HG03103 (cell line): Measurements from ENCODE around the gene ZNF83.
"Not testable (repeated sequence)": the region's sequence is repeated elsewhere in the genome, so short reads cannot be mapped to it uniquely, and the experiment has no call there.

Experiments
- ATAC-seq: cut with Tn5 transposase; IDR thresholded peaks from one replicate; pipeline ENCODE4 v1.9.1; 2021; ENCODE audit warnings: low read depth; ENCODE audit not compliant: unreplicated experiment

ZNF83 gene

DNA sequence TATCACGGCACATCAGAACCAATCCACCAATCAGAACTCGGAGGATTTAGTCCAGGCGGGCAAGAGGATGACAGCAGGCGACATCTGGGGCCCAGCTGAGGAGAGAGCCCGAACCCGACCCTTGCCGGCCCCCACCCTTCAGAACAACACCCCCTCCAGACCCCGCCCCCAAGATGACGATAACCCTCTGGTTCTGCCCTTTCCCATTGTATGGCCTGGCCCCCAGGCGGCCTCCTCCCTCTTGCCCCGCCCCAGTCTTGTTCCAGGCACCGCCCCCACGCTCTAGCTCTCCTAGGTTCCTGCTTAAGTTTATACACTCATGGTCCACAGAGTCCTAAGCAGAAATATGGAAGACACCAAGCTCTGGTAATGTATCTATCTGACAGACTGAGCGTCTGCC, 2.8 kb upstream of the ZNF83 start:
- no peak for ATAC-seq

DNA sequence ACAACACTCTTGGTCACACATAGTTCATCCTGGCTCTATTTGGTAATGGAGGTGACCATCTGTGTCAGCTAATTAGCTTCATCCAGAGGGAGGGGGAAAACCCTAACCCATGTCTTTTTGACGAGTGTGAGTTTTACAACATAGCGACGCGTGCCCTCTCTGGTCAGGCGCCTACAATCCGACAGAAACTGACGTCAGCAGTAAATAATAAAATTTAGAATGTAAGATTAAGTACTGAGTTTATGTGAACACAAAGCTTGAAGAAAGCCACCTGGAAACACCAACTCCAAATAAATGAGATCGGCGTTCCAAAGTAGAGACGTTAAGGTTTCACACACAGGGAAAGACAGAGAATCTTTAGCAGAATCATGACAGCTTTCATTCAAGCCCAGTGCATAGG, 1.8 kb upstream of the ZNF83 start:
- ATAC-seq, result no peak

DNA sequence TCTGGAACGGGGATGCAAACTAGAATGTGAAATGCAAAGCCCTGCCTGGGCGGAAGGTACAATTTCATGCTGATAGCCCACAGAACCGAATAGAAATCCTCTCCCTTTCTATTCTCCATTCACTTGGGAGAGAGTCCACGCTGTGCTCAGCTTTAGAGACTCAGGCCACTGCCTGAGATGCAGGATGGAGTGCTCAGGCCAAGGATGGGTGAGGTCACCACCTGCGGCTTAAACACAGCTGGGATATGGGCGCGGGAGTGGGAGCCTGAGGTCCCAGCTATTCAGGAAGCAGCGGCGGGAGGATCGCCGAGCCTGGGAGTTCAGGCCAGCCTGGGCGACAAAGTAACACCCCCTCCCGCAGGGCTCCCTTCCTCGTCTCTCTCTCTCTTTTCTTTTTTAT, 446 bp upstream of the ZNF83 start:
- ATAC-seq, result no peak

DNA sequence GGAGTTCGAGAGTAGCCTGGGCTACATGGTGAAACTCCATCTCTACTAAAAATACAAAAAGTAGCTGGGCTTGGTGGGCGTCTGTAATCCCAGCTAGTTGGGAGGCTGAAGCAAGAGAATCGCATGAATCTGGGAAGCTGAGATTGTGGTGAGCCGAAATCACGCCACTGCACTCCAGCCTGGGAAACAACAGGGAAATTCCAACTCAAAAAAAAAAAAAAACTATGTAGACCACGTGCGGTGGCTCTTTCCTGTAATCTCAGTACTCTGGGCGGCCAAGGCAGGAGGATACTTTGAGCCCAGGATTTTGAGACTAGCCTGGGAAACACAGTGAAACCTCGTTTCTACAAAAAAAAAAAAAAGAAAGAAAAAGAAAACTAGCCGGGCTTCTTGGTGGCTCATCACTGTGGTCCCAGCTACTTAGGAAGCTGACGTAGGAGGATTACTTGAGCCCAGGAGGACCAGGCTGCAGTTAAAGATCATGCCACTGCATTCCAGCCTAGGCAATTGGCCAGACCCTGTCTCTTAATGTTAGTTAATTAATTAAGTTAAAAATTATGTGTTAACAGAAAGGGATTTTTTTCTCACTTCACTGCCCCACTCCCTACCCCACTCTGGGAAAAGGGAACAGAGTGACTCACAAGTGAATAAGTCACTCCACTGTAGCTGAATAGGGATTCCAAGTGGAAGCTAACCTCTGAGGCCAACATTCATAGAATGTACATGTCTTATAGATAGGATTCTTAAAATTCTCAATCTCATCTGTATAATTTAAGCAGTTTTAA, 2.2 kb downstream of the ZNF83 start:
- no peak for ATAC-seq

DNA sequence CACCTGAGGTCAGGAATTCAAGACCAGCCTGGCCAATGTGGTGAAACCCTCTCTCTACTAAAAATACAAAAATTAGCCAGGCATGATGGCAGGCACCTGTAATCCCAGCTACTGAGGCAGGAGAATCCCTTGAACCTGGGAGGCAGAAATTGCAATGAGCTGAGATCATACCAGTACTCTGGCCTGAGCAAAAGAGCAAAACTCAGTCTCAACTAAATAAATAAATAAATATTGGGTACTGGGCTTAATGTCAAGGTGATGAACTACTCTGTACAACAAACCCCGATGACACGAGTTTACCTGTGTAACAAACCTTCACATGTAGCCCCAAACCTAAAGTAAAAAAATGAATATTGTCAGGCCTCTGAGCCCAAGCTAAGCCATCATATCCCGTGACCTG, 10.7 kb downstream of the ZNF83 start:
- ATAC-seq, result not testable (repeated sequence)

DNA sequence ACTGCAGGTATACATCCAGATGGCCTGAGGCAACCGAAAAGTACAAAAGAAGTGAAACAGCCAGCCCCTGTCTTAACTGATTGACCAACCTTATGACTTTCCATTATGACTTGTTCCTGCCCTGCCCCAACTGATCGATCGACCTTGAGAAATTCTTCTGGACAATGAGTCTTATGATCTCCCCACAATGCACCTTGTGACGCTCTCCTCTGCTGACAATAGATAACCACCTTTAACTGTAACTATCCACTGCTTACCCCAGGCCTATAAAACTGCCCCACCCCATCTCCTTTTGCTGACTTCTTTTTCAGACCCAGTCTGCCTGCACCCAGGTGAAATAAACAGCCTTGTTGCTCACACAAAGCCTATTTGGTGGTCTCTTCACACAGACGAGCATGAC, 11.2 kb downstream of the ZNF83 start:
- no peak for ATAC-seq

DNA sequence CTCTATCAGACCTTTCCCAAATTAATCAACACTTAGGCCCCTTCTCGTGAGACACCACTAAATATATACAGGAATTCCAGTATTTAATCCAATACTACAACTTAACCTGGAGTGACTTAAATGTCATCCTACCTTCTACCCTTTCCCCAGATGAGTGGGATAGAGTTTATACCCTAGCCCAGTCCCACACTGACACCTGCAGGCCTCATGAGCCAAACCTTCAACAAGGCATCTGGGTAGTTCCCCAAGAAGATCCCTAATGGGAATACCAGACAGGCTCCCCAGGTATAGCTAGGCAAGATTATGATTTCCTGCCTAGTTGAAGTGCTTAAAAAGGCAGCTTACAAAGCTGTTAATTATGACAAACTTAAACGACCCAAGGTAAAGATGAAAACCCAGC, 15.9 kb downstream of the ZNF83 start:
- no peak for ATAC-seq

DNA sequence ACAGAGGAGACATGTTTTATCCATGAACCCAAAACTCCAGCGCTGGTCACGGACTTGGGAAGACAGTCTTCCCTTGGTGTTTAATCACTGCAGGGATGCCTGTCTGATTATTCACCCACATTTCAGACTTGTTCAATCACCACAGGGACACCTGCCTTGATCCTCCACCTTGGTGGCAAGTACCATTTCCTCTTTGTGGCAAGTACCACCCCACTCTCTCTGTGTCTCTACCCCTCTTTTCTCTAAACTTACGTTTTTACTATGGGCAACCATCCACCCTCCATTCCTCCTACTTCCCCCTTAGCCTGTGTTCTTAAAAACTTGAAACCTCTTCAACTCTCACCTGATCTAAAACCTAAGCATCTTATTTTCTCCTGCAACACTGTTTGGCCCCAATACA, 16.8 kb downstream of the ZNF83 start:
- ATAC-seq, result no peak

DNA sequence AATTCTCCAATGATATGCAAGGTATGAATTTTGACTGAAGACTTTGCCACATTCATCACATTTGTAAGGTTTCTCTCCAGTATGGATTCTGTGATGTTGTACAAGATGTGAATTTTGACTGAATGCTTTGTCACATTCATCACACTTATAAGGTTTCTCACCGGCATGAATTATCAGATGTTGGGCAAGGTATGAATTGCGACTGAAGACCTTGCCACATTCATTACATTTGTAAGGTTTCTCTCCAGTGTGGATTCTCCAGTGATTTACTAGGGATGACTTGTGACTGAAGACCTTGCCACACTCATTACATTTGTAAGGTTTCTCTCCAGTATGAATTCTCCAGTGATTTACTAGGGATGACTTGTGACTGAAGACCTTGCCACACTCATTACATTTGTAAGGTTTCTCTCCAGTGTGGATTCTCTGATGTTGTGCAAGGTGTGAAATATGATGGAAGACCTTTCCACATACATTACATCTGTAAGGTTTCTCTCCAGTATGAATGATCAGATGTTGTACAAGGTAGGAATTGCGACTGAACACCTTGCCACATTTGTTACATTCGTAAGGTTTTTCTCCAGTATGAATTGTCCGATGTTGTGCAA, 24.8 kb downstream of the ZNF83 start:
- ATAC-seq, result no peak

DNA sequence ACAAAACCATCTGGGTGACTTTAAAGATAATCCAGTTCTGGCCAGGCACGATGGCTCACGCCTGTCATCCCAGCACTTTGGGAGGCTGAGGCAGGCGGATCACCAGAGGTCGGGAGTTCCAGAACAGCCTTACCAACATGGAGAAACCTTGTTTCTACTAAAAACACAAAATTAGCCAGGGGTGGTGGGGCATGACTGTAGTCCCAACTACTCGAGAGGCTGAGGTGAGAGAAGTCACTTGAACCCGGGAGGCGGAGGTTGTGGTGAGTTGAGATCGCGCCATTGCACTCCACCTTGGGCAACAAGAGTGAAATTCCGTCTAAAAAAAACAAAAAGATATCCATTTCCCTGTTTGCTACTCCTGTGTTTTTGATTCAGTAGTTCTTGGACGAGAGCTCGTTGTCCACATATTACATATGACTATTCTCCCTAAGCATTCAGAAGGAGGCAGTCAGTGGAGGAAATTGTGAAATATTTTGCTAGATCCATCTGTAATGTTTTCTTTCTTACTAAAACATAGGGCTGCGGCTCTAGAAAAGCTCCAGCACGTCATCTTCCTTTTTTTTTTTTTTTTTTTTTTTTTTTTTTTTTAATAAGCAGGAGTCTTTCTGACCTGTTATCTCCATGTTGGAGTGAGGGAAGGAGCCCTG, 34.5 kb downstream of the ZNF83 start:
- ATAC-seq, result no peak

DNA sequence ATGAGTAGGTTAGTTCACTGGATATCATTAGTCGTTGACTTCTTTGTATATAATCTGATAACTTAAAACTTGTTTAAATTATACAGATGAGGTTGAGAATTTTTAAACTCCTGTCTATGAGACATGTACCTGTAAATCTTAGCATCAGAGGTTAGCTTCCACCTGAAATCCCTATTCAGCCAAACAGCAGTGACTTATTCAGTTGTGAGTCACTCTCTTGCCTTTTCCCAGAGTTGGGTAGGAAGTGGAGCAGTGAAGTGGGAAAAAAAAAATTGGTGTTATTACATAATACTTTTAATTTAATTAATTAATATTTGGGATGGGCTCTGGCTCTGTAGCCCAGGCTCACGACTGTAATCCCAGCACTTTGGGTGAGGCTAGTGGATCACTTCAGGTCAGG, 35.2 kb downstream of the ZNF83 start:
- no peak for ATAC-seq

DNA sequence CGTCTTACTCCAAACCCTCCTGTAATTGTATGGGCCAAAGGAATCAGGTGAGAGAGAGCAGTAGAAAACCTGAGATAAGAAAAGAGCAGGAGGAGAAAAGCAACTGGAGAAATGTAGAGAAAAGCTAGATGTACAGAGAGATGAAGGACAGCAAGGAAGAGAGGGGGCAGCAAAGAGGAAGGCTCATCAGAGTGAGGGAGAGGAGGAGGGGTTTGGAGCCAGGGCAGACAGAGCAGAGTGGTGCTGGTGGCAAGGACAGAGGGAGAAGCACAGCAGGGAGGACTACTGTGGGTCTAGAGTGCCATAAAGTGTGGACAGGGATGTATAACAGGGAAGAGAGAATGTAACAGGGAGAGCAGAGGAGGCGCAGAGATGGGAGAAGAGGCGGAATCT, 36.2 kb downstream of the ZNF83 start:
- ATAC-seq, result not testable (repeated sequence)

DNA sequence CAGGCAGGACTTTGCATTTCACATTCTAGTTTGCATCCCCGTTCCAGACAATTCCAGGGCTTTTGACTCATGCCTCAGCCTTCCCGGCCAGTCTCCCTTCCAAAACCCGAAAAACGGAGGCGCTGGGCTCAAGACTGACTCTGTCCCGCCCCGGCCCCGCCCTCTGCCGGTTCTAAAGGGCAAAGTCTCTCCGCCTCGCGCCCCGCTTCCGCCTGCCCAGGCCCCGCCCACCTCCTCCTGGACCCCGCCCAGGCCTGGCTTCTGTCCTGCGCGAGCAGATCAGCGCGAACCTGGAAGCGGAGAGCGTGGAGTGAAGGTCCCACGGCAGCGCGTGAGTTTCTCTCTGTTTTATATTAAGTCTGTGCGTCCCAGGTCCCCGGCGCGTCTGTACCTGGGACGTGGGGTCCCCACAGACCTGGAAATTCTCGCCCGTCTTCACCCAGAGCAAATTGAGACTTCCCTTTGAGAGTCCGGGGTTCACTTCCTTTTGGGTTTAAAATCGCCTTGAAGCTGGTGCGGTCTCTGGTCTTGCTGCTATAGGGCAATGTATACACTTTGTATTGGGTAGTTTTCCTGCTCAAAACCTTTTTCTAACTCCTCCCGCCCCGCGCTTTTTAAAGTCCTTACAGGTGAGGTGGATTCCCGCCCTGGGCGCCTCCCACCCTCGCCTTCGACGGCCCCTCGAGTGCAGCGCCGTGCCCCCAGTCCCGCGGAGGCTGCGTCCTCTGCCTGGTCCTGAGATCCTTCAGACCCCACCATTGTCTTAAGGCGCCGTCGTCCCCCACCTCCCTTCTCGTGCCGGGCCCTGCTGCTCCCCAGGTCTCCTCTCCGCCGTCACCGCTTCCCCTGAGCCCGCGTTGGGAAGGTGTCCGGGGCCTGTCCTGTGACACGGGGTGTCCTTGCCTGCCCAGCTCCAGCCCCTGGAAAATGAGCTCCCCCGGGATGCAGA, 36.9 kb downstream of the ZNF83 start:
- ATAC-seq, result peak; percentile 94

DNA sequence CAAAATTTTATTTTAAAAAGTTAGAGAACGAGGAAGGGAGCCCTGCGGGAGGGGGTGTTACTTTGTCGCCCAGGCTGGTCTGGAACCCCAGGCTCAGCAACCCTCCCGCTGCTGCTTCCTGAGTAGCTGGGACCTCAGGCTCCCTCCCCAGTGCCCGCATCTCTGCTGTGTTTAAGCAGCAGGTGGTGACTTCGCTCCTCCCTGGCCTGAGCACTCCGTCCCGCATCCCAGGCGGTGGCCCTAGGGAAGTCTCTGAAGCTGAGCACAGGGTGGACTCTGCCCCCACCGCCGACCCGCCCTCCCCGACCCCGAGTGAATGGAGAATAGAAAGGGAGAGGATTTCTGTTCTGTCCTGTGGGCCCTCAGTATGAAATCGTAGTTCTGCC, 37.5 kb downstream of the ZNF83 start:
- no peak for ATAC-seq

DNA sequence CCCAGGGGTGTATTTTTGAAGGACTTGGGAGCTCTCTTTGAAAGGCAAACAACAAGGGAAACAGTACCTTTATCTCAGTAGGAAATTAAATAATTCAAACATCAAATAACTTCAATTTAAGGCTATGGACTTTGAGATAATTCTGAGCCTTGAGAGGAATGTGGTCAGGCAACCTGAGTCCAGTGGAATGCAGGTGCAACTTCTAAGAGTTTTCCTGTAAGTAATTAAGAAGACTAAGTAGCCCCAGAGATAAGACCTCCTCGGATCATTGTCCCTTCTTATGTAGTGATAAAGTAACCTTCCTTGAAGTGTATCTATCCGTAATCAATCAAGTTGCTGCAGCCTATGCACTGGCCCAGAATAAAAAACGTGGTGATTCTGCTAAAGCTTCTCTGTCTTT, 38.9 kb downstream of the ZNF83 start:
- no peak for ATAC-seq

DNA sequence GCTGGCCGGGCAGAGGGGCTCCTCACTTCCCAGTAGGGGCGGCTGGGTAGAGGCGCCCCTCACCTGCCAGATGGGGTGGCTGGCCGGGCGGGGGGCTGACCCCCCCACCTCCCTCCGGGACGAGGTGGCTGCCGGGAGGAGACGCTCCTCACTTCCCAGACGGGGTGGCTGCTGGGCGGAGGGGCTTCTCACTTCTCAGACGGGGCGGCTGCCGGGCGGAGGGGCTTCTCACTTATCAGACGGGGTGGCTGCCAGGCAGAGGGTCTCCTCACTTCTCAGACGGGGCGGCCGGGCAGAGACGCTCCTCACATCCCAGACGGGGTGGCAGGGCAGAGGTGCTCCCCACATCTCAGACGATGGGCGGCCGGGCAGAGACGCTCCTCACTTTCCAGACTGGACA, 44.7 kb downstream of the ZNF83 start:
- ATAC-seq, result not testable (repeated sequence)

DNA sequence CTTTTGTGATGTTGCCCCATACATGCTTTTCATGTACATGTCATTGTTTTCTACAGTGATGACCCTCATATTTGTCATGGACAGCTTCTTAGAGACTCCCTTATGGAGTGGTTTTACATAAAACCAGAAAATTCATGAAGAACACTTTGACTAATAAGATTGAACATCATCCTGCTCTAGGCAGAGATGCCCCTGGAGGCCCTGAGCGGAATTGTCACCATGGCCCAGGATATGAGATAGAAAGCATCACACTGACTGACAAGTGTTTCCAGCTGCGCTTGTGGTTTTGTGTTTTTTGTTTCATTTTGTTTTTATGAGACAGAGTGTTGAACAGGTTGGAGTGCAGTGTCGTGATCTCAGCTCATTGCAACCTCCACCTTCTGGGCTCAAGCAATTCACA, 45.9 kb downstream of the ZNF83 start:
- ATAC-seq, result no peak

DNA sequence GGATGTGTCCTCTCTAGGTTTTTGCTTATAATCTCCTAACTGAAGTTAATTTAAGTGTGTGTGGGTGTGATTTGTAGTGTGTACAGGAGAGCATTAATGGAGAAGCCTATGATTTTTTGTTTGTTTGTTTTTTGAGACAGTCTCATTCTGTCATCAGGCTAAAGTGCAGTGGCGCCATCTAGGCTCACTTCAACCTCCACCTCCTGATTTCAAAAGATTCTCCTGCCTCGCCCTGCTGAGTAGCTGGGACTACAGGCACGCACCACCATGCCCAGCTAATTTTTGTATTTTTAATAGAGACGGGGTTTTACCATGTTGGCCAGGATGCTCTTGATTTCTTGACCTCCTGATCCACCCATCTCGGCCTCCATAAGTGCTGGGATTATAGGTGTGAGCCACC, 47.4 kb downstream of the ZNF83 start:
- ATAC-seq, result no peak

DNA sequence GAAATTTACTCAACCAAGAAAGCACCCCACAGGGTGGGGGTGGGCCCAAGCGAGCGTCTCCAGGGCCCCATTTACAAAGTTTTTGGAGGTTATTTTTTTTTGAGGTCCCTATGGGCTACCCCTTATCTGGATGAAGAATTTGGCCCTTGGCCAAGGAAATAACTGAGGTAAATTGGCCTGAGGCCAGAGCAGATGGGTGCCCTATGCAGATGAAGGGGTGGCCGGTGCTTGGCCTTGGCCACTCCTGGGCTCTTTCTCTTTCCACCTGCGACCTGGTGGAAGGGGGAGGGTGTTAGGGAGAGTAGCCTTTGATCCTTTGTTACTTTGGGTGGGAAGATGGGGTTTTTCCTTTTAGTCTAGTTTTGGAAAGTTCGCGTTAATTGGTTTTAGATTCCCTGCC, 52.6 kb downstream of the ZNF83 start:
- ATAC-seq, result no peak

DNA sequence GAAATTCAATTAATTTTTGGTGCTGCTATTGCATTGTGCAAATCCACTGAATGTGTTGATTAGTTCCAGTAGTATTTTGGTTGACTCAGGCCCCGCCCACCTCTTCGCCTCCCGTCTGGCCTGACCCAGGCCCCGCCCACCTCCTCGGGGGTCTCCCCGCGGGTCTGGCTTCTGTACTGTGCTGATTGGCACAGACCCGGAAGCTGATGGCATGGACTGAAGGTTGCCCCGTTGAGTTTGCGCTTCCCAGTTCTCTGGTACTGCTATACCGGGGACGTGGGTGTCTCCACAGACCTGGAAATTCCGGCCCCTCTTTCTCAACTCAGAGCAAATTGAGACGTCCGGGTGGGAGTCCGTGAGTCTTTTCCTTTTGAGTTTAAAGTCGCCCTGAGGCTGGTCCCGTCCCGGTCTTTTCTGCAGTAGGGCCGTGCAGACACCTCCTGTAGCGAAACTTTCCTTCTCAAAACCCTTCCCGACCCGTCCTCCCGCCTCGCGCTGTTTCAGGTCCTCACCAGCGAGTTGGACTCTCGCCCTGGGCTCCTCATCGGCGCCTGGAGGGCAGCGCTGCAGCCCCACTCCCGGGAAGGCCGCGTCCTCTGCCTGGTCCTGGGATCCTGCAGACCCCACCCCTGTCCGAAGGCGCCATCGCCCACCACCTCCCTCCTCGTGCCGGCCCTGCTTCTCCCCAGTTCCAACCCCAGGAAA, 53.3 kb downstream of the ZNF83 start:
- ATAC-seq, result no peak
